Tibial nerve (tissue), 4 donors: ENCODE measurements around the gene BEST3.

ENCODE experiments used
- EP300 ChIP-seq, 2 donors: sonication (generic); formaldehyde crosslinking; IDR thresholded peaks; one replicate each; pipeline ENCODE4 v1.6.1; 2017; ENCODE audit warnings: antibody characterized with exemption in 2 of 2, mild to moderate bottlenecking in 1 of 2
- POLR2A ChIP-seq, 2 donors: fragments of 450-650 bp; IDR thresholded peaks; one replicate each; pipeline ENCODE4 v1.6.1; 2017; ENCODE audit warnings: antibody characterized with exemption in 2 of 2, mild to moderate bottlenecking in 2 of 2, moderate library complexity in 2 of 2
- TF ChIP-seq, protein P1 (sequence below), 5 experiments: fragments of 200-600 bp in 3 of 5; fragments of 450-650 bp in 2 of 5; sonication (generic) in 3 of 5; IDR thresholded peaks; one replicate each; pipeline ENCODE4 v1.5.1; 2016 to 2019; ENCODE audit warnings: antibody characterized with exemption in 5 of 5, mild to moderate bottlenecking in 3 of 5, moderate library complexity in 2 of 5

GRCh38 chr12:69671597-69671996 is 27.5 kb downstream of the BEST3 start:
- TF ChIP-seq, protein P1, sequence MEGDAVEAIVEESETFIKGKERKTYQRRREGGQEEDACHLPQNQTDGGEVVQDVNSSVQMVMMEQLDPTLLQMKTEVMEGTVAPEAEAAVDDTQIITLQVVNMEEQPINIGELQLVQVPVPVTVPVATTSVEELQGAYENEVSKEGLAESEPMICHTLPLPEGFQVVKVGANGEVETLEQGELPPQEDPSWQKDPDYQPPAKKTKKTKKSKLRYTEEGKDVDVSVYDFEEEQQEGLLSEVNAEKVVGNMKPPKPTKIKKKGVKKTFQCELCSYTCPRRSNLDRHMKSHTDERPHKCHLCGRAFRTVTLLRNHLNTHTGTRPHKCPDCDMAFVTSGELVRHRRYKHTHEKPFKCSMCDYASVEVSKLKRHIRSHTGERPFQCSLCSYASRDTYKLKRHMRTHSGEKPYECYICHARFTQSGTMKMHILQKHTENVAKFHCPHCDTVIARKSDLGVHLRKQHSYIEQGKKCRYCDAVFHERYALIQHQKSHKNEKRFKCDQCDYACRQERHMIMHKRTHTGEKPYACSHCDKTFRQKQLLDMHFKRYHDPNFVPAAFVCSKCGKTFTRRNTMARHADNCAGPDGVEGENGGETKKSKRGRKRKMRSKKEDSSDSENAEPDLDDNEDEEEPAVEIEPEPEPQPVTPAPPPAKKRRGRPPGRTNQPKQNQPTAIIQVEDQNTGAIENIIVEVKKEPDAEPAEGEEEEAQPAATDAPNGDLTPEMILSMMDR (IDR thresholded peaks at IDR 0.05) = no peak
- TF ChIP-seq POLR2A (IDR thresholded peaks at IDR 0.05) (no peak), EP300 (IDR thresholded peaks at IDR 0.05) (no peak)
